Embryonic facial prominence (tissue), 1 donor: ENCODE results near the gene TMEM221.

Experiments used
- DNase-seq: peaks from one replicate; pipeline ENCODE4 v3.0.0-alpha.2; 2016; ENCODE audit errors: extremely low spot score

TMEM221 gene

GRCh38 chr19:17405250-17406045 lies 43.0 kb downstream of the TMEM221 start, which contains the start of gene BST2:
Gene BST2 (minus strand): TSS chr19:17405630. CDS start chr19:17405575, 55 bp downstream.
- no peak for DNase-seq

- DNase-seq = no peak
These were observed 43.7 kb downstream of the TMEM221 start for GRCh38 chr19:17404621-17405249.

GRCh38 chr19:17404015-17404414 lies 44.5 kb downstream of the TMEM221 start:
- DNase-seq = no peak

- no peak for DNase-seq
These were observed 45.2 kb downstream of the TMEM221 start for GRCh38 chr19:17402982-17403855.

- no peak for DNase-seq
These were observed 46.8 kb downstream of the TMEM221 start for GRCh38 chr19:17401628-17402027.

- no peak for DNase-seq
These were observed 49.5 kb downstream of the TMEM221 start for GRCh38 chr19:17398902-17399527.

- DNase-seq = no peak
These were observed 53.5 kb downstream of the TMEM221 start for GRCh38 chr19:17394891-17395415.

GRCh38 chr19:17393914-17394313 lies 54.6 kb downstream of the TMEM221 start, which contains the start of gene CCDC194:
Gene CCDC194 (minus strand): TSS chr19:17394196. CDS start chr19:17394158, 38 bp downstream.
- no peak for DNase-seq

- DNase-seq = no peak
These were observed 55.5 kb downstream of the TMEM221 start for GRCh38 chr19:17393002-17393401.

- no peak for DNase-seq
These were observed 56.9 kb downstream of the TMEM221 start for GRCh38 chr19:17391371-17392151.

- peak; percentile 59 for DNase-seq
These were observed 57.6 kb downstream of the TMEM221 start for GRCh38 chr19:17390665-17391370.

GRCh38 chr19:17389957-17390664 lies 58.4 kb downstream of the TMEM221 start:
- DNase-seq = no peak

- no peak for DNase-seq
These were observed 59.2 kb downstream of the TMEM221 start for GRCh38 chr19:17389288-17389687.

GRCh38 chr19:17385878-17386611 lies 62.4 kb downstream of the TMEM221 start:
- DNase-seq = no peak
